ENCODE measurements around the gene AOX1. TPM values are rescaled to one million over a fixed set of nuclear protein-coding genes. Genes with fewer than 3 reads are reported as not detected.

The AOX1 gene
- total RNA-seq, 1 experiment from 2014 or later = 3.0 TPM

GRCh38 chr2:200625282-200625681 is 39.5 kb downstream of the AOX1 start:
- intact Hi-C loops (cut with micrococcal nuclease; ENCODE audit: unreplicated experiment) (no loop called here), in situ Hi-C loops (cut with HindIII; ENCODE audit: low pct_unique_long_range_greater_than_20kb, low sequenced_read_pairs) (no loop called here)
- BruUV-seq (replicated peaks) = no TSS peak
- H3K9me3 ChIP-seq (ENCODE audit: control insufficient read depth, insufficient read depth, low read depth, low read length) = no peaks in the 10 kb centered on the region
- POLR2A ChIA-PET = no interaction called here
- TF ChIP-seq, protein P1, sequence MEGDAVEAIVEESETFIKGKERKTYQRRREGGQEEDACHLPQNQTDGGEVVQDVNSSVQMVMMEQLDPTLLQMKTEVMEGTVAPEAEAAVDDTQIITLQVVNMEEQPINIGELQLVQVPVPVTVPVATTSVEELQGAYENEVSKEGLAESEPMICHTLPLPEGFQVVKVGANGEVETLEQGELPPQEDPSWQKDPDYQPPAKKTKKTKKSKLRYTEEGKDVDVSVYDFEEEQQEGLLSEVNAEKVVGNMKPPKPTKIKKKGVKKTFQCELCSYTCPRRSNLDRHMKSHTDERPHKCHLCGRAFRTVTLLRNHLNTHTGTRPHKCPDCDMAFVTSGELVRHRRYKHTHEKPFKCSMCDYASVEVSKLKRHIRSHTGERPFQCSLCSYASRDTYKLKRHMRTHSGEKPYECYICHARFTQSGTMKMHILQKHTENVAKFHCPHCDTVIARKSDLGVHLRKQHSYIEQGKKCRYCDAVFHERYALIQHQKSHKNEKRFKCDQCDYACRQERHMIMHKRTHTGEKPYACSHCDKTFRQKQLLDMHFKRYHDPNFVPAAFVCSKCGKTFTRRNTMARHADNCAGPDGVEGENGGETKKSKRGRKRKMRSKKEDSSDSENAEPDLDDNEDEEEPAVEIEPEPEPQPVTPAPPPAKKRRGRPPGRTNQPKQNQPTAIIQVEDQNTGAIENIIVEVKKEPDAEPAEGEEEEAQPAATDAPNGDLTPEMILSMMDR (IDR thresholded peaks at IDR 0.05) = no peak
- TF ChIP-seq TCF7L2 (IDR thresholded peaks at IDR 0.05; ENCODE audit: low read depth, low read length) (no peak), REST (IDR thresholded peaks at IDR 0.05; ENCODE audit: insufficient read depth in 1 of 2, low read depth in 2 of 2, low read length in 1 of 2) (no peak), POLR2AphosphoS5 (IDR thresholded peaks at IDR 0.05; ENCODE audit: low read depth, low read length) (no peak), SIN3A (IDR thresholded peaks at IDR 0.05; ENCODE audit: borderline replicate concordance, insufficient read depth, low read depth, low read length) (no peak)
- no peak for ATAC-seq
- H3K27ac ChIP-seq (ENCODE audit: low read length) = no peak overlapping the region
- H3K4me3 ChIP-seq (ENCODE audit: low read depth in 2 of 2, low read length in 2 of 2) = no peak overlapping the region
- no peaks in the 10 kb centered on the region for H3K4me1 ChIP-seq (ENCODE audit: control insufficient read depth, insufficient read depth, low read length)
- no peak for DNase-seq (ENCODE audit: low read depth, low spot score)
- H3K36me3 ChIP-seq (ENCODE audit: control insufficient read depth, insufficient read depth, low read length) = no peaks in the 10 kb centered on the region
- CTCF ChIA-PET = no interaction called here
- H3K27me3 ChIP-seq (ENCODE audit: control insufficient read depth, insufficient read depth, low read length) = no peaks in the 10 kb centered on the region; the same call in 1 of the 2 replicates

DNA sequence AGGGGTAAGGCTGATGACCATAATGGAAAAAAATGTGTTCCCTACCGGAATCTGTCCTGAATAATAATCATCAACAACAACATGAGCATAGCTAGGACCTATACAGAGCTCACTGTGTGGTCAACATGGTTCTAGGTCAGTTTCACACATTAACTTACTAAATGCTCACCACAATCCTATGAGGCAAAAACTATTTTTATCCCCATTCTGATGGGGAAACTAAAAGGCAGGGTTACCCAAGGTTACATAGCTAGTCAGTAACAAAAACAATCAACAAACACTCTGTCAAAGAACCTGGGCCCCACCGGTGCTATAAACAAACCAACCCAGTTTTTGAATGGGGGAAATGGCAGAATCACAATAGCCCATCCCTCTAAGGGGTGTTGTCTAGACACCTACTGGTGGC is 40.1 kb downstream of the AOX1 start:
- H3K27me3 ChIP-seq (ENCODE audit: control insufficient read depth, insufficient read depth, low read length) = no peaks in the 10 kb centered on the region; the same call in 1 of the 2 replicates
- TF ChIP-seq SIN3A (IDR thresholded peaks at IDR 0.05; ENCODE audit: borderline replicate concordance, insufficient read depth, low read depth, low read length) = no peak
- TF ChIP-seq REST (IDR thresholded peaks at IDR 0.05; ENCODE audit: insufficient read depth in 1 of 2, low read depth in 2 of 2, low read length in 1 of 2) = no peak
- TF ChIP-seq POLR2AphosphoS5 (IDR thresholded peaks at IDR 0.05; ENCODE audit: low read depth, low read length) = no peak
- TF ChIP-seq TCF7L2 (IDR thresholded peaks at IDR 0.05; ENCODE audit: low read depth, low read length) = no peak
- TF ChIP-seq, protein P1 (IDR thresholded peaks at IDR 0.05) = no peak
- ATAC-seq (no peak), DNase-seq (ENCODE audit: low read depth, low spot score) (no peak)
- no peak overlapping the region for H3K27ac ChIP-seq (ENCODE audit: low read length)
- no peaks in the 10 kb centered on the region for H3K4me1 ChIP-seq (ENCODE audit: control insufficient read depth, insufficient read depth, low read length)
- no peaks in the 10 kb centered on the region for H3K36me3 ChIP-seq (ENCODE audit: control insufficient read depth, insufficient read depth, low read length)
- CTCF ChIA-PET = no interaction called here
- POLR2A ChIA-PET = no interaction called here
- intact Hi-C loops (cut with micrococcal nuclease; ENCODE audit: unreplicated experiment) = no loop called here
- BruUV-seq (replicated peaks) = no TSS peak
- in situ Hi-C loops (cut with HindIII; ENCODE audit: low pct_unique_long_range_greater_than_20kb, low sequenced_read_pairs) = no loop called here
- no peaks in the 10 kb centered on the region for H3K9me3 ChIP-seq (ENCODE audit: control insufficient read depth, insufficient read depth, low read depth, low read length)
- H3K4me3 ChIP-seq (ENCODE audit: low read depth in 2 of 2, low read length in 2 of 2) = no peak overlapping the region

Measured in Panc1 (cell line).